ENCODE results near the gene SLAMF7.
"Not testable (repeated sequence)": the region's sequence is repeated elsewhere in the genome, so short reads cannot be mapped to it uniquely, and the experiment has no call there.

The SLAMF7 gene

GRCh38 chr1:160720356-160721085, 18.5 kb upstream of the SLAMF7 start:
- no peak for DNase-seq (ENCODE audit: low read depth in 2 of 2, low spot score in 1 of 2)

- no peak for DNase-seq (ENCODE audit: low read depth in 2 of 2, low spot score in 1 of 2)
Measured at GRCh38 chr1:160721473-160721872, 17.6 kb upstream of the SLAMF7 start.

- DNase-seq (ENCODE audit: low read depth in 2 of 2, low spot score in 1 of 2), result no peak
Measured at GRCh38 chr1:160722726-160723125, 16.3 kb upstream of the SLAMF7 start.

GRCh38 chr1:160723332-160723731, 15.7 kb upstream of the SLAMF7 start:
- no peak for DNase-seq (ENCODE audit: low read depth in 2 of 2, low spot score in 1 of 2)

GRCh38 chr1:160724465-160725242, 14.4 kb upstream of the SLAMF7 start:
- no peak for DNase-seq (ENCODE audit: low read depth in 2 of 2, low spot score in 1 of 2)

- no peak for DNase-seq (ENCODE audit: low read depth in 2 of 2, low spot score in 1 of 2)
Measured at GRCh38 chr1:160726114-160726497, 12.9 kb upstream of the SLAMF7 start.

- DNase-seq (ENCODE audit: low read depth in 2 of 2, low spot score in 1 of 2), result peak in 1 of 2 donors; percentile 39
Measured at GRCh38 chr1:160726498-160727315, 12.3 kb upstream of the SLAMF7 start.

- no peak for DNase-seq (ENCODE audit: low read depth in 2 of 2, low spot score in 1 of 2)
Measured at GRCh38 chr1:160727316-160727640, 11.8 kb upstream of the SLAMF7 start.

- DNase-seq (ENCODE audit: low read depth in 2 of 2, low spot score in 1 of 2), result not testable (repeated sequence)
Measured at GRCh38 chr1:160731564-160731963, 7.5 kb upstream of the SLAMF7 start.

- no peak for DNase-seq (ENCODE audit: low read depth in 2 of 2, low spot score in 1 of 2)
Measured at GRCh38 chr1:160731990-160732389, 7.1 kb upstream of the SLAMF7 start.

- no peak for DNase-seq (ENCODE audit: low read depth in 2 of 2, low spot score in 1 of 2)
Measured at GRCh38 chr1:160733898-160734297, 5.1 kb upstream of the SLAMF7 start.

- DNase-seq (ENCODE audit: low read depth in 2 of 2, low spot score in 1 of 2), result no peak
Measured at GRCh38 chr1:160734301-160734700, 4.7 kb upstream of the SLAMF7 start.

- DNase-seq (ENCODE audit: low read depth in 2 of 2, low spot score in 1 of 2), result no peak
Measured at GRCh38 chr1:160738271-160738670, 776 bp upstream of the SLAMF7 start.

GRCh38 chr1:160740133-160740688, 1.2 kb downstream of the SLAMF7 start:
- DNase-seq (ENCODE audit: low read depth in 2 of 2, low spot score in 1 of 2), result no peak

GRCh38 chr1:160741092-160741501, 2.0 kb downstream of the SLAMF7 start:
- peak in 1 of 2 donors; percentile 24 for DNase-seq (ENCODE audit: low read depth in 2 of 2, low spot score in 1 of 2)

GRCh38 chr1:160741612-160742348, 2.7 kb downstream of the SLAMF7 start:
- DNase-seq (ENCODE audit: low read depth in 2 of 2, low spot score in 1 of 2), result no peak

- DNase-seq (ENCODE audit: low read depth in 2 of 2, low spot score in 1 of 2), result no peak
Measured at GRCh38 chr1:160742428-160743127, 3.5 kb downstream of the SLAMF7 start.

- DNase-seq (ENCODE audit: low read depth in 2 of 2, low spot score in 1 of 2), result no peak
Measured at GRCh38 chr1:160743266-160743665, 4.2 kb downstream of the SLAMF7 start.

- DNase-seq (ENCODE audit: low read depth in 2 of 2, low spot score in 1 of 2), result no peak
Measured at GRCh38 chr1:160744199-160744851, 5.3 kb downstream of the SLAMF7 start.

All from stimulated activated CD8-positive, alpha-beta memory T cell treated with anti-CD3 and anti-CD28 coated beads, Interleukin-4, amount 100 ng/mL, for 4 hours (primary cell).